GM18868 (cell line): ENCODE measurements around the gene GDF7.

Source experiments
- ATAC-seq: cut with Tn5 transposase; IDR thresholded peaks from one replicate; pipeline ENCODE4 v1.9.1; 2021; ENCODE audit warnings: mild to moderate bottlenecking, moderate library complexity; ENCODE audit not compliant: unreplicated experiment

Gene GDF7

DNA sequence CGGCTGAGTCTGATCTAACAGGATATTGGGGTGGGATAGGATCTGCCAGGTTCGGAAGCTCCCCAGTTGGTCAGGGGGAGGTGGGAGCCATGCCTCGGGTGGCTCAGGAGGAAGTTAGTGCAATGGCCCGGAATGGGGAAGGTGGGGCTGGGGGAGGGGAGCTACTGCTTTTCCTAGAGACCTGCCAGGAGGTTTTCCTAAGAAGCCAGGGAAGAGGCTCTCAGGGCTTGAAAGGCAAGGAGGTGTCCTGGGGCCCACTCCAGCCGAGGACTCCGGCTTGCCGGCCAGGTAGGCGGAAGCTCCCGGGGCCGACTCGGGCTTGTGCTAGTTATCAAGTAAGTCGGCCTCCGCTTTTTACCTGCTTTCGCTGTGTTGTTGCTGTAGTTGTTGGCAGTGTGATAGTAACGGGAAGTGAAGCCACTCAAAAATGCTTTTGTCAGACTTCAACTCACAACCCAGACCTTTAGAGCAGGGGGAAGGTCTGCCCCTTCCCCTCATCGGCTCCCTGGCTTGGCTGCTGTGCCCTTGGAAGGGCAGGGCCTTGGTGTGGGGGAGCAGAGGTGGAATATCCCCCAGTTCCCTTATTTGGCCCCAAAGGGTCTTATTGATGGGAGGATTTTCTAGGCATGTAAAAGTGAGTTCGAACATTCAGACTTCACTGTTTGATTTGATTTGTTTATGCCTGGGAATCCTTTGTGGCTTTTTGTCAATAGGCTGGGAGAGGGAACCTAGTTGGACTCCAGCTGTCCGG lies 5.4 kb downstream of the GDF7 start:
- no peak for ATAC-seq

DNA sequence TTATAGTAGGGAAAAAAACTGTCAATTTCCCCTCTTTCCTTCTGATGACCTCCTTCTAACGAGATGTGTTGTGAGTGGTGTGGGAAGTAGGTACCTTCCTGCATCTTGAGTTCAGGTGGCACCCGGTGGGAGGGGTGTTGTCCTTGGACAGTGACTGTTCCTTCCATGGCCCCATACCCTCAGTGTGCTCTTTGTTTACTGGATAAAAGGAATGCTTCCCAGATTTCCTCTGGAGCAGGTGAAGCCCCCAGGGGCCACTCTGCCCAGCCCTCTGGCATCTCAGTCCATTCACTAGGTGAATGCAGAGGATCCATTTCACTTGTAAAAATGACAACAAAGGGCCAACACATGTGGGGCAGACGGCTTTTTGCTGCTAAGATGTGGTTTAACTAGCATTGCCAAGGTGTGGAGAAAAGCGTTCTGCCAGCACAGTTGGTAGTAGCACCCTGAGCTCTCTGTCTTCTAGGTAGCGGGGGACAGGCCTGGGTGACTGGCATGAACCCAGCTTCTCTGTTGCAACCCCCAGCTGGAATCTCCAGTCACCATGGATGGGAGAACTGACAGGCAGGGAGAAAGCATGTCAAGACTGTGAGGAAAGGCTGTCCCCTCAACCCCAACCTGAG lies 6.9 kb downstream of the GDF7 start:
- ATAC-seq, result no peak

GRCh38 chr2:20674309-20674965 lies 7.5 kb downstream of the GDF7 start:
- no peak for ATAC-seq

DNA sequence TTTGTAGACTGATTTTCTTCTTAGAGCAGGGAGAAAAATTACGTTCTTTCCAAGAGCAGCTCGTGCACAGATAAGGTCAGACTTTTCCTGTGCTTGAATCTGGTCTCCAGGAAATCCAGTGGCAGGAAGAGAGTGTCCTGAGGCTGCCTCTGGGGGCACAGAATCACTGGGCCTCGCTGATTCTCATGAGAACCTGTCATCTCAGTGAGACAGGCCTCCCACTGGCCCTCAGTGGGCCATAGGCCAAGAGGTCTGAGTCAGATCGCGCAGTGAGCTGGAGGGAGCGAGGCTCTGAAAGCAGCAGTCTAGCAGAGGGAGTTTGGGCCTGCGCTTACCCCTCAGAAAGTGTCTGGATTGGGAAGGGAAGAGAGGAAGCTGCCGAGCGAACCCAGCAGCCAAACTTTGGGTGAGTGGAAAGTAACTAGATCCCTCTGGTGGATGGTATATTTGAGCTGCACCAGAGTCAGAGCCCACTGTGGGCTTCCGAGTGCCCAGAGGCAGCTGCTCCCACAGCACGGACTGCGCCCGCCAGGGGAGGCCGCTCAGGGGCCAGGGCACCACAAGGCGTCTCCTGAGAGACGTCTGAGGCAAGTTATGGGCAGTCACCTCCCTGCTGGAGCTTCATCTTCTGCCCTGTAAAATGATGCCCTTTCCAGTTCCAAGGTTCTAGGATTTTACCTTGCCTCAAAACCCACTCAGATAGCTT lies 8.2 kb downstream of the GDF7 start:
- ATAC-seq, result no peak

DNA sequence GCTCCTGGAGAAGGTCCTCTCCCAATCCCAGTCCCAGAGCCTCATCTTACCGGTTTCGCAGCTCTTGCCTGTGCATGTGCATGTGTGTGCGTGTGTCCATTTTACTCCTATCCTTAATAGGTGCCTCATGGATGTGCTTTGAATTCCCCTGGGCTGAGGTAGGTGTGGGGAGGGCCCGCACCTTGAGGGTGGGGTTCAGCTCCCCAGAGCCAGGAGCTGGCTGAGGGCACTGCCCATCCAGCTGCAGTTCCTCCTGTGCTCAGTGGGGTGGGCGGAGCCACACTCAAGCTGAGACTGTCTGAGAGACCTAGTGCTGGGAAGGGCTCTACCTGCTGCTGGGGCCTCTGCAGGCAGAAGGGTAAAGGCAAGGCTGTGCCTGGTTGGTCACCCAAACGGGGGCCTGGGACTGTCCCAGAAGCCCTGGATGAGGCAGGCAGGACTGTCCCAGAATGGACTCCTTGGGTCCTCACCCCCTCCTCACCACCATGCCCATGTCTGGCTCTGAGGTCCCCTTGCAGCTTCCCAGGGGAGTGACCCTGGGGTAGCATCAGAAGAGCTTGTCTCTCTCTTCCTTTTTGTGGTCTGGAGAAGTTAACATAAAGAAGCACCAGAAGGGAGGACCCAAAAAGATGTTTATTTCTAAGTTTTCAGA lies 8.9 kb downstream of the GDF7 start:
- ATAC-seq, result peak; percentile 63

DNA sequence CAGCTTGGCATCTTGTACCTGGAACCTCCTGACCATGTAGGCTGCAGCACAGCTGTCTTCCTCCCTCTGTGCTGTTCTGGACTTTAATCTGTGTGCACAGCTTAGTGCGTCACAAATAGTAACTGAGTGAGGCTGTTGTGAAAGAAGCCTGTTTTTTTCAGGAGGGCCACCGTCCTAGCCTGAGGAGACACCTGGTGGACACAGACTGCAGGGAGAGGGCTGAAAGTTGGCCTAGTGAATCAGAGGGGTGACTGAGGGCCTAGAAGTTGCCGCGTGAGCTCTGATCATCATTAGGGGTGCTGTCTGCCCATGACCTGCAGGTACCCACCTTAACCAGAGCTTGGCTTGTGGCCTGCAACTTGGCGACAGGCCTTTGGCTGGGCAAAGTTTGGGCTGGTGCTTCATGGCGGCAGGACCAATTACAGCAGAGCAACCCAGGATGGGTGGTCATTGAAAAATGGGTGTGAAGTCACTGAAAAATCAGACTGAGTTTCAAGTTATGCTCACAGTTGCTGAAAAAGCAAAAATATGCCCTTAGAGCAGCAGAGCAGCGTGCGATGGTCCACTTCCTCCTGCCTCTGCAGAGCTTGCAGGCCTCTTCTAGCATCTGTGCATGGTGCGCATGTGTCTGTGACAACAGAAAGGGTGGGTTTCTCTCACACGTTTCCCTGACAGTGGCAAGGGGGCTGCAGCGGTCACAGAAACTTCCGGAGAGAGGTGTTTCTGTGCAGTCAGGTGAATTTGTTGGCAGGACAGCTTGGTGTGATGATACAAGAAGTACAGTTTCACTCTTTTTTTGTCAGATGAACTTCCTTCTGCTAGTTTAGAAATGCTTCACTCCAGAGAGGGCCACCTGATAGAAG lies 9.6 kb downstream of the GDF7 start:
- peak; percentile 78 for ATAC-seq

- peak; percentile 35 for ATAC-seq
Measured at GRCh38 chr2:20677301-20678085, 10.5 kb downstream of the GDF7 start.

GRCh38 chr2:20678086-20678395 lies 11.1 kb downstream of the GDF7 start:
- no peak for ATAC-seq

GRCh38 chr2:20678780-20679179 lies 11.8 kb downstream of the GDF7 start:
- no peak for ATAC-seq

- no peak for ATAC-seq
Measured at GRCh38 chr2:20680744-20681375, 13.9 kb downstream of the GDF7 start.

GRCh38 chr2:20682167-20682920 lies 15.4 kb downstream of the GDF7 start:
- no peak for ATAC-seq

DNA sequence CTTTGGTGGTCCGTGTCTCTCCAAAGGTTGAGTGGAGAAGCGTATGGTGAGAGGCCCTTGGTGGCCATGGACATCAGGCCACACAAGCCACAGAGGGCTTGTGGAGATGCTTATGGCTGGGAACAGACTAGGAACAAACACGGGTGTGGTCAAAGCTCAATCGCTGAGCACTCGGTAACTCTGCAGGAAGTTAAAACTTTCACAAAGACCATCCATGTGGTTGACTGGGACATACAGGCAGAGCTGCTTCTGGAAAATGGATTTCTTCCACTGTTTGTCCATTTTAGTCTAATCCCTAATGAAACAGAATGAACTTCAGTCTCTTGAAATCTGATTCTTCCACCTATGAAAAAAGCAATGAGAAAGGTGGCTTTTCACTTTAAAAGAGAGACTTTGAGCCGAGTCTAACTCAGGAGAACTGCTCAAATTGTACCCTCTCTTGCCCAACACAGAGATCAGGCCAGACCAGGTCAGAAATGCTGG lies 17.7 kb downstream of the GDF7 start:
- no peak for ATAC-seq

GRCh38 chr2:20687260-20687832 lies 20.4 kb downstream of the GDF7 start:
- no peak for ATAC-seq

DNA sequence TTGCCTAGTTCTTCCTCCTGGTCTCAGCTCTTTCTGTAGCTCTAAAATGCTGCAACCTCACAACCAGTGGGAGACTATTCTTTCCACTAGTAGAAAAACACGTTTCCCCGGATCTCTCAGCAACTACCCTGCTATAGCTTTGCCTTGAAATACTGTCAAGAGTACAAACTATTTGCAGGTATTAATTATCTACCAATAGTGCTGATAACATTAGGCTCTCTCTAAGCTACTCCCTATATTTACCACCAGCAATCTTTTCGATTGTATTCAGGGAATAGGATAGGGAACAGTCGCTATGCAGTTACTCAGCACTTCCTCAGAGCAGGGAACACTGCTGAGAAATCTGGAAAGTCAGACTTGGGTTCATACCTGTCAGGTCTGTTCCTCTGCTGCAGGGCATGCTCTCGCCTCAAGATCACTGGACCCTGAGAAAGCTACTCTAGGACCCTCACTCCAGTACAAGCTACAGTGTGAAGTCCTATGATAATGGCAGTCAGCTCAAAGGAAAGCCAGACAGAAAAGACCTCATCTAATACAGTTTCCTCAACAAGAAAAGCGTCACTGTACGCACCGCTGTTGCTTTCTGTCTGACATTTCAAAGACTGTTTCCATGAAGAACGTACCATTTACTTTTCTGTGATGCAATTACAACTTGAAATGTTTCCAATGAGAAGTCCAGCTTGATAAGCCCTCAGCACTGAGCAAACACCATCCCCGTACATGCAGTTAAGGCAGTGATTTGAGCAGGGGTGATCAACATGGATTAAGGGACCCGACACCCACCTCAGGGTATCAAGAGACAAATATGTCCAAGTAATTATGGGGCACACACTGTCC lies 22.7 kb downstream of the GDF7 start:
- ATAC-seq, result no peak

DNA sequence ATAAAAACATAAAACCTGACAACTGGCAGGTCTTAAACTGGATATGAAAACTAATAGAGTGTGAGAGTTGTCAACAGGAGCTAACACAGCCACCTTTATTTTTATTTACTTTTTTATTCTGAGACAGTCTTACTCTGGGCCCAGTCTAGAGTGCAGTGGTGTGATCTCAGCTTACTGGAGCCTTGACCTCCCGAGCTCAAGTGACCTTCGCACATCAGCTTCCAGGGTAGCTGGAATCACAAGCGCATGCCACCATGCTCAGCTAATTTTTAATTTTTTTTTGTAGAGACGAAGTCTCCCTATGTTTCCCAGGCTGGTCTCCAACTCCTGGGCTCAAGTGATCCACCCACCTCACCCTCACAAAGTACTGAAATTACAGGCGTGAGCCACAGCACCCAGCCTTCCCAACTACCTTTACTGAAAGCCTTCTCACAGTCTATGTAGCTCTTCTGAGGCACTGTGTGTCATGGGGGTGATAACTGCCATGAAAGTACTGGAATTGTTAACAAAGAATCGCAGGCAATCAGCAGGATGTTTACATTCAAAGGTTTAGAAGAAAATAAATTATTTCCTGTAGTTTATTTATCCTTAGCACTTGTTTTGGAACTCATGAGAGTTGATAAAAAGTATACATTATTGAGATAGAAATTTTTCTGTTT lies 24.3 kb downstream of the GDF7 start:
- no peak for ATAC-seq

GRCh38 chr2:20692081-20692480 lies 25.1 kb downstream of the GDF7 start:
- ATAC-seq, result no peak
